ENCODE measurements around the gene SLC5A4. TPM values are rescaled to one million over a fixed set of nuclear protein-coding genes. Genes with fewer than 3 reads are reported as not detected.
"Not testable (repeated sequence)": the region's sequence is repeated elsewhere in the genome, so short reads cannot be mapped to it uniquely, and the experiment has no call there.

The SLC5A4 gene
- total RNA-seq, 1 donor from 2014 or later = not detected

GRCh38 chr22:32270641-32271369, 15.7 kb upstream of the SLC5A4 start:
- no peak for TF ChIP-seq CTCF (IDR thresholded peaks at IDR 0.05; ENCODE audit: unreplicated experiment)
- Mint-ChIP-seq H3K4me3 (no peak overlapping the region), H3K9me3 (no peaks in the 10 kb centered on the region), H3K4me1 (no peaks in the 10 kb centered on the region), H3K27ac (no peak overlapping the region), H3K36me3 (no peaks in the 10 kb centered on the region), H3K27me3 (ENCODE audit: low read depth) (no peaks in the 10 kb centered on the region)
- no peak for DNase-seq (ENCODE audit: low spot score in 2 of 2, unreplicated experiment in 2 of 2)

- H3K36me3 Mint-ChIP-seq = no peaks in the 10 kb centered on the region
- TF ChIP-seq CTCF (IDR thresholded peaks at IDR 0.05; ENCODE audit: unreplicated experiment) = no peak
- H3K27ac Mint-ChIP-seq = no peak overlapping the region
- H3K9me3 Mint-ChIP-seq = no peaks in the 10 kb centered on the region
- no peaks in the 10 kb centered on the region for H3K4me1 Mint-ChIP-seq
- no peak for DNase-seq (ENCODE audit: low spot score in 2 of 2, unreplicated experiment in 2 of 2)
- H3K27me3 Mint-ChIP-seq (ENCODE audit: low read depth) = no peaks in the 10 kb centered on the region
- H3K4me3 Mint-ChIP-seq = no peak overlapping the region
Observed at GRCh38 chr22:32269316-32269715, 14.2 kb upstream of the SLC5A4 start.

GRCh38 chr22:32267011-32267410, 11.9 kb upstream of the SLC5A4 start:
- Mint-ChIP-seq H3K4me1 (no peaks in the 10 kb centered on the region), H3K4me3 (no peak overlapping the region), H3K27me3 (ENCODE audit: low read depth) (peaks cover under 1% of the 10 kb centered on the region), H3K9me3 (no peaks in the 10 kb centered on the region), H3K27ac (no peak overlapping the region), H3K36me3 (no peaks in the 10 kb centered on the region)
- no peak for TF ChIP-seq CTCF (IDR thresholded peaks at IDR 0.05; ENCODE audit: unreplicated experiment)
- no peak for DNase-seq (ENCODE audit: low spot score in 2 of 2, unreplicated experiment in 2 of 2)

GRCh38 chr22:32265882-32266767, 11.0 kb upstream of the SLC5A4 start:
- no peaks in the 10 kb centered on the region for H3K36me3 Mint-ChIP-seq
- H3K4me1 Mint-ChIP-seq = no peaks in the 10 kb centered on the region
- no peaks in the 10 kb centered on the region for H3K9me3 Mint-ChIP-seq
- H3K4me3 Mint-ChIP-seq = no peak overlapping the region
- H3K27me3 Mint-ChIP-seq (ENCODE audit: low read depth) = peaks cover 7% of the 10 kb centered on the region
- peak; percentile 73 for TF ChIP-seq CTCF (IDR thresholded peaks at IDR 0.05; ENCODE audit: unreplicated experiment)
- peak; percentile 52 to 67 for DNase-seq (ENCODE audit: low spot score in 2 of 2, unreplicated experiment in 2 of 2)
- H3K27ac Mint-ChIP-seq = no peak overlapping the region

GRCh38 chr22:32263678-32264077, 8.5 kb upstream of the SLC5A4 start:
- DNase-seq (ENCODE audit: low spot score in 2 of 2, unreplicated experiment in 2 of 2); H3K36me3 Mint-ChIP-seq; H3K4me1 Mint-ChIP-seq; H3K27ac Mint-ChIP-seq; H3K4me3 Mint-ChIP-seq; H3K9me3 Mint-ChIP-seq: not testable (repeated sequence)
- H3K27me3 Mint-ChIP-seq (ENCODE audit: low read depth) = peaks cover 27% of the 10 kb centered on the region

- H3K36me3 Mint-ChIP-seq = no peaks in the 10 kb centered on the region
- no peak overlapping the region for H3K27ac Mint-ChIP-seq
- no peak for TF ChIP-seq CTCF (IDR thresholded peaks at IDR 0.05; ENCODE audit: unreplicated experiment)
- no peaks in the 10 kb centered on the region for H3K4me1 Mint-ChIP-seq
- H3K4me3 Mint-ChIP-seq = no peak overlapping the region
- DNase-seq (ENCODE audit: low spot score in 2 of 2, unreplicated experiment in 2 of 2) = no peak
- H3K9me3 Mint-ChIP-seq = peaks cover 5% of the 10 kb centered on the region
- peaks cover 41% of the 10 kb centered on the region for H3K27me3 Mint-ChIP-seq (ENCODE audit: low read depth)
Observed at GRCh38 chr22:32261306-32261705, 6.2 kb upstream of the SLC5A4 start.
